Measurements from ENCODE around the gene KCMF1. TPM values are rescaled to one million over a fixed set of nuclear protein-coding genes. Genes with fewer than 3 reads are reported as not detected.

Gene KCMF1
- total RNA-seq, 1 donor from 2014 or later: 46.8 TPM

- H3K36me3 Mint-ChIP-seq (ENCODE audit: unreplicated experiment): no peaks in the 10 kb centered on the region
- H3K27ac Mint-ChIP-seq (ENCODE audit: unreplicated experiment): no peak overlapping the region
- DNase-seq: no peak
- peaks cover 5% of the 10 kb centered on the region for H3K27me3 Mint-ChIP-seq (ENCODE audit: unreplicated experiment)
- no peak for TF ChIP-seq CTCF (IDR thresholded peaks at IDR 0.05; ENCODE audit: partially characterized antibody, unreplicated experiment)
- H3K9me3 Mint-ChIP-seq (ENCODE audit: unreplicated experiment): peaks cover 7% of the 10 kb centered on the region
- no peak overlapping the region for H3K4me3 Mint-ChIP-seq (ENCODE audit: unreplicated experiment)
- H3K4me1 Mint-ChIP-seq (ENCODE audit: low read depth, unreplicated experiment): peaks cover 2% of the 10 kb centered on the region
Observed at GRCh38 chr2:84956334-84957297, 14.3 kb upstream of the KCMF1 start.

GRCh38 chr2:84957771-84958134 is 13.2 kb upstream of the KCMF1 start:
- H3K27ac Mint-ChIP-seq (ENCODE audit: unreplicated experiment): no peak overlapping the region
- H3K36me3 Mint-ChIP-seq (ENCODE audit: unreplicated experiment): no peaks in the 10 kb centered on the region
- H3K27me3 Mint-ChIP-seq (ENCODE audit: unreplicated experiment): peaks cover 5% of the 10 kb centered on the region
- no peak overlapping the region for H3K4me3 Mint-ChIP-seq (ENCODE audit: unreplicated experiment)
- peaks cover 2% of the 10 kb centered on the region for H3K4me1 Mint-ChIP-seq (ENCODE audit: low read depth, unreplicated experiment)
- TF ChIP-seq CTCF (IDR thresholded peaks at IDR 0.05; ENCODE audit: partially characterized antibody, unreplicated experiment): no peak
- DNase-seq: no peak
- peaks cover 7% of the 10 kb centered on the region for H3K9me3 Mint-ChIP-seq (ENCODE audit: unreplicated experiment)

GRCh38 chr2:84958135-84959059 is 12.6 kb upstream of the KCMF1 start:
- H3K4me1 Mint-ChIP-seq (ENCODE audit: low read depth, unreplicated experiment): peaks cover 2% of the 10 kb centered on the region
- peaks cover 5% of the 10 kb centered on the region for H3K27me3 Mint-ChIP-seq (ENCODE audit: unreplicated experiment)
- no peak for TF ChIP-seq CTCF (IDR thresholded peaks at IDR 0.05; ENCODE audit: partially characterized antibody, unreplicated experiment)
- H3K9me3 Mint-ChIP-seq (ENCODE audit: unreplicated experiment): peaks cover 7% of the 10 kb centered on the region
- no peak for DNase-seq
- H3K36me3 Mint-ChIP-seq (ENCODE audit: unreplicated experiment): no peaks in the 10 kb centered on the region
- H3K27ac Mint-ChIP-seq (ENCODE audit: unreplicated experiment): no peak overlapping the region
- H3K4me3 Mint-ChIP-seq (ENCODE audit: unreplicated experiment): no peak overlapping the region

DNA sequence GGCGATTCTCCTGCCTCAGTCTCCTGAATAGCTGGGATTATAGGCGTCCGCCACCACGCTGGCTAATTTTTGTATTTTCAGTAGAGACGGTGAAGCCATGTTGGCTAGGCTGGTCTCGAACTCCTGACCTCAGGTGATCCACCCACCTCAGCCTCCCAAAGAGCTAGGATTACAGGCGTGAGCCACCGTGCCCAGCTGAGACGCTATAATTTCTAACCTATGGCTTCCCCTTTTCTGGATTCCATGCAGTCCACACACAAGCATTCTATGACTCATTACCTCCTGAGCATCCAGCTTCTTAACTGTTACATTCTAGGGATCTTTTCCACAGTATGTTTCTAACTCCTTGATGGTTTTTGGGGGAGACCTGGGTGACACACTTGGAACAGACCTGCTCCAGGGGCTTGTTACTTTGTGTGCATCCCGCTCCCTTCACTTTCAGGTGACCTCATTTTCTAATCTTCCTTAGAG is 11.8 kb upstream of the KCMF1 start:
- Mint-ChIP-seq H3K36me3 (ENCODE audit: unreplicated experiment) (no peaks in the 10 kb centered on the region), H3K27ac (ENCODE audit: unreplicated experiment) (no peak overlapping the region), H3K27me3 (ENCODE audit: unreplicated experiment) (peaks cover 2% of the 10 kb centered on the region), H3K4me1 (ENCODE audit: low read depth, unreplicated experiment) (peaks cover 2% of the 10 kb centered on the region), H3K4me3 (ENCODE audit: unreplicated experiment) (no peak overlapping the region), H3K9me3 (ENCODE audit: unreplicated experiment) (peaks cover 4% of the 10 kb centered on the region)
- no peak for DNase-seq
- no peak for TF ChIP-seq CTCF (IDR thresholded peaks at IDR 0.05; ENCODE audit: partially characterized antibody, unreplicated experiment)

Data from glutamatergic neuron (in vitro differentiated cells).